Neuron (in vitro differentiated cells): ENCODE measurements around the gene ZGPAT.
"Not testable (repeated sequence)": the region's sequence is repeated elsewhere in the genome, so short reads cannot be mapped to it uniquely, and the experiment has no call there.

ENCODE experiments used
- H2AFZ ChIP-seq: one replicate; pipeline ENCODE4 v1.6.1; 2013; ENCODE audit warnings: low read depth, mild to moderate bottlenecking, inconsistent platforms, low read length, moderate library complexity
- H3K27me3 ChIP-seq: one replicate; pipeline ENCODE4 v1.6.1; 2013; ENCODE audit warnings: low read length; ENCODE audit not compliant: insufficient read depth
- H3K36me3 ChIP-seq: one replicate; pipeline ENCODE4 v1.6.1; 2013; ENCODE audit warnings: low read length; ENCODE audit not compliant: insufficient read depth
- H3K4me1 ChIP-seq: one replicate; pipeline ENCODE4 v1.6.1; 2013; ENCODE audit warnings: low read length; ENCODE audit not compliant: insufficient read depth
- H3K4me3 ChIP-seq: 2 replicates; pipeline ENCODE4 v1.5.1; 2013; ENCODE audit warnings: mild to moderate bottlenecking, low read length, moderate library complexity
- H3K9me3 ChIP-seq: one replicate; pipeline ENCODE4 v1.6.1; 2013; ENCODE audit warnings: low read length

Gene ZGPAT

DNA sequence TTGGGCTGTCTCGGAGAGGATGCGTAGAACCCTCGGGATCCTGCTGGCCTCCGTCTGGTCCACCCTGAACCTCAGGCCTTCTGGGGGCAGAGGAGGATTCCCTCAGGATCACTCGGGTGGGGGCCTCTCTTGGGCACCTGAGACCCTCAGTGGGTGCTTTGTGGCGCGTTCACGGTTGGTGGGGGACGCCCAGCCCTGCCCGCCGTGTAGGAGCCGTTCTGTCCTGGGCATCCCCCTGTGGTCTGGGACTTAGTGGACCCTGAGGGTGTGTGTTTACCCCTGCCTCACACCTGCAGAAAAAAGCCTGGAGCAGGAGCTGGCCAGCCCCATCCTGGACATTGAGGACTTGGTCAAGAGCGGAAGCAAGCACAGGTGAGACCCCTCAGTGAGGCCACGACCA lies 42.1 kb upstream of the ZGPAT start:
- H3K27me3 ChIP-seq: no peaks in the 10 kb centered on the region
- no peak overlapping the region for H2AFZ ChIP-seq
- H3K4me3 ChIP-seq: no peak overlapping the region
- peaks cover 48% of the 10 kb centered on the region for H3K36me3 ChIP-seq
- H3K4me1 ChIP-seq: no peaks in the 10 kb centered on the region
- H3K9me3 ChIP-seq: no peaks in the 10 kb centered on the region

GRCh38 chr20:63667858-63668257 lies 40.0 kb upstream of the ZGPAT start:
- H3K27me3 ChIP-seq: no peaks in the 10 kb centered on the region
- H2AFZ ChIP-seq: no peak overlapping the region
- no peaks in the 10 kb centered on the region for H3K9me3 ChIP-seq
- peaks cover 44% of the 10 kb centered on the region for H3K36me3 ChIP-seq
- H3K4me1 ChIP-seq: no peaks in the 10 kb centered on the region
- H3K4me3 ChIP-seq: no peak overlapping the region

DNA sequence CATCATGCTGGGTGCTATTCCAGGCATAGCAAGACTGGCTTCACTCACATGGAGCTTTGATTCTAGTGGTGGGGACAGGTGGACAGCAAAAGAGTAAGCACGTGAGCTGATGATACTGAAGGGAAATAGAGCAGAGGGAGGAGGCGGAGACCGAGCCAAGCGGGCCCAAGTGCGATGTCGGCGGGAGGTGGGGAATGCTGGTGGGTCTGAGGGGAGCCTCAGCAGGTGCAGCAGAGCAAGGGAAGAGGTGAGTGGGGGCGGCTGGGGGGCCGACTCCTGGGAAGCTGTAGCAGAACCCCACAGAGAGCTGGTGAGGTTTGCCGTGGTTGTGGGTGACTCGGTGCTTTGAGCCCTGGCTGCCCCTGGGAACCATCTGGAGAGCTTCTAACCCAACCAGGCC lies 39.5 kb upstream of the ZGPAT start:
- H2AFZ ChIP-seq: no peak overlapping the region
- H3K36me3 ChIP-seq: peaks cover 40% of the 10 kb centered on the region
- H3K9me3 ChIP-seq: no peaks in the 10 kb centered on the region
- H3K27me3 ChIP-seq: no peaks in the 10 kb centered on the region
- H3K4me3 ChIP-seq: no peak overlapping the region
- no peaks in the 10 kb centered on the region for H3K4me1 ChIP-seq

DNA sequence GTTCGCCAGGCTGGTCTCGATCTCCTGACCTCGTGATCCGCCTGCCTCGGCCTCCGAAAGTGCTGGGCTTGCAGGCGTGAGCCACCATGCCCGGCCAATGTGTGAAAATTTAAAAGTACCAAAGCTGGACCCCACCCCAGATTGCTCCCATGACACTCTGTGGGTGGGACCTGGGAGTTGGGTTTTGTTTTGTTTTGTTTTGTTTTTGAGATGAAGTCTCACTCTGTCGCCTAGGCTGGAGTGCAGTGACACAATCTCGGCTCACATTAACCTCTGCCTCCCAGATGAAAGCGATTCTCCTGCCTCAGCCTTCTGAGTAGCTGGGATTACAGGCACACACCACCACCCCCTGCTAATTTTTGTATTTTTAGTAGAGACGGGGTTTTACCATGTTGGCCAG lies 36.1 kb upstream of the ZGPAT start:
- not testable (repeated sequence) for H3K4me3 ChIP-seq, H3K27me3 ChIP-seq, H3K9me3 ChIP-seq, H2AFZ ChIP-seq, H3K4me1 ChIP-seq
- peaks cover 58% of the 10 kb centered on the region for H3K36me3 ChIP-seq

DNA sequence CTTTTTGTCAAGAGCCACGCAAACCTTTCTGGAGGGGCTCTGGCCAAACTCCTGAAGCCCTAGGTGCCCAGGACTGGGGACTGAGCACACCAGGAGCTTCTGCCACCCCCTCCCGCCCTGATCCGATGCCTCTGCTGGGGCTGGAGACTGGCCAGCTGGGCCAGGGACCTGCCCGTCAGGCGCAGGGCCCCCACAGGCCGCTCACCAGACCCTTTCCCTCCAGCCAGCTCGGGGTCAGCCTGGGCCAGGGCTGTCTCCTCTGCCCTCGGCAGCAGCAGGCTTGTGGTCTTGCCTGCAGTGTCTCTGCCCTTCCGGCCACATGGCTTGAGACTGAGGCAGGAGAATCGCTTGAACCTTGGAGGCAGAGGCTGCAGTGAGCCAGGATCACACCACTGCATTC lies 35.2 kb upstream of the ZGPAT start:
- no peak overlapping the region for H2AFZ ChIP-seq
- no peaks in the 10 kb centered on the region for H3K9me3 ChIP-seq
- H3K4me1 ChIP-seq: no peaks in the 10 kb centered on the region
- H3K27me3 ChIP-seq: no peaks in the 10 kb centered on the region
- peaks cover 51% of the 10 kb centered on the region for H3K36me3 ChIP-seq
- no peak overlapping the region for H3K4me3 ChIP-seq

DNA sequence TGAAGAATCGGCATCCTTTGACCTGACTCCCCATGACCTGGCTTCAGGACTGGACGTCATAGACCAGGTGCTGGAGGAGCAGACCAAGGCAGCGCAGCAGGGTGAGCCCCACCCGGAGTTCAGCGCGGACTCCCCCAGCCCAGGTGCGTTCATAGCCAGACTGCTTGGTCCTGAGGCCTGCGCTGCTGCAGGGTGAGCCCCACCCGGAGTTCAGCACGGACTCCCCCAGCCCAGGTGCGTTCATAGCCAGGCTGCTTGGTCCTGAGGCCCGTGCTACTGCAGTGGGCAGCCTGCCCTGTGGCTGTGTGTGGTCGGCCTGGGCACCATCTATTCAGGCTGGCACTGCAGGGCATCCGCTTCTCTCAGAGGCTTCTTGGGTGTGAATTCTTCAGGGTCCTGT lies 33.9 kb upstream of the ZGPAT start:
- no peaks in the 10 kb centered on the region for H3K27me3 ChIP-seq
- no peaks in the 10 kb centered on the region for H3K4me1 ChIP-seq
- H2AFZ ChIP-seq: no peak overlapping the region
- no peaks in the 10 kb centered on the region for H3K9me3 ChIP-seq
- peaks cover 52% of the 10 kb centered on the region for H3K36me3 ChIP-seq
- H3K4me3 ChIP-seq: no peak overlapping the region

GRCh38 chr20:63675681-63676368 lies 32.0 kb upstream of the ZGPAT start:
- no peaks in the 10 kb centered on the region for H3K27me3 ChIP-seq
- H3K9me3 ChIP-seq: no peaks in the 10 kb centered on the region
- no peaks in the 10 kb centered on the region for H3K4me1 ChIP-seq
- peaks cover 55% of the 10 kb centered on the region for H3K36me3 ChIP-seq
- H3K4me3 ChIP-seq: no peak overlapping the region
- H2AFZ ChIP-seq: no peak overlapping the region

- Histone ChIP-seq H3K4me1 (no peaks in the 10 kb centered on the region), H3K9me3 (no peaks in the 10 kb centered on the region), H3K4me3 (no peak overlapping the region), H2AFZ (no peak overlapping the region), H3K27me3 (no peaks in the 10 kb centered on the region), H3K36me3 (peaks cover 53% of the 10 kb centered on the region)
Measured at GRCh38 chr20:63678071-63678470, 29.8 kb upstream of the ZGPAT start.

DNA sequence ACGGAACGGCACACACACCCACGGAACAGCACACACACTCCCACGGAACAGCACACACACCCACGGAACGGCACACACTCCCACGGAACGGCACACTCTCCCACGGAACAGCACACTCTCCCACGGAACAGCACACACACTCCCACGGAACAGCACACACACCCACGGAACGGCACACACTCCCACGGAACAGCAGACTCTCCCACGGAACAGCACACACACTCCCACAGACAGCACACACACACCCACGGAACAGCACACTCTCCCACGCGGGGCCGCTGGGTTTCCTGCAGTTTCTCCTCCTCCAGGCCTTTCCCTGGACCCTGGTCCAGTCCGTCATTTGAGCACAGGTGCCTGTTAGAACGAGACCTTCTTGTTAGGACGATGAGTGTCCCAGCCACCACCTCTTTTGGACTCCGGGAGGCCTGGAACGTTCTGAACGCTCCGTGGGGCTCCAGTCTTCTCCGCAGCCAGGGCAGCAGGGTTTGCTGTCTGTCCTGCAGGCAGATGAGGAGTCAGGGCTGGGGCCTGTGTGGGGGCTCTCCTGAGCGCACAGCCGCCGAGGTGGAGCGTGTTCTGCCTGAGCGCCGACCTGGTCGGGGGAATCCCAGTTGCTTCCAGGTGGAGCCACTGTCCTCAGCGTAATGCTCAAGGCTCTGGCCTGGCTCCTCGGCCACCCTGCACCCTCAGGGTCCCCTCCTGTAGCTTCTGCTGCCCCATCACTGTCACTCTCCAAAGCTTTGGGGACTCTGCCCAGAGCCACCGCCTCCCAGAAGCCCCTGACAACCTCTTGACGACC lies 29.0 kb upstream of the ZGPAT start:
- H3K4me1 ChIP-seq: no peaks in the 10 kb centered on the region
- no peaks in the 10 kb centered on the region for H3K27me3 ChIP-seq
- H3K9me3 ChIP-seq: no peaks in the 10 kb centered on the region
- no peak overlapping the region for H2AFZ ChIP-seq
- no peak overlapping the region for H3K4me3 ChIP-seq
- peaks cover 50% of the 10 kb centered on the region for H3K36me3 ChIP-seq

DNA sequence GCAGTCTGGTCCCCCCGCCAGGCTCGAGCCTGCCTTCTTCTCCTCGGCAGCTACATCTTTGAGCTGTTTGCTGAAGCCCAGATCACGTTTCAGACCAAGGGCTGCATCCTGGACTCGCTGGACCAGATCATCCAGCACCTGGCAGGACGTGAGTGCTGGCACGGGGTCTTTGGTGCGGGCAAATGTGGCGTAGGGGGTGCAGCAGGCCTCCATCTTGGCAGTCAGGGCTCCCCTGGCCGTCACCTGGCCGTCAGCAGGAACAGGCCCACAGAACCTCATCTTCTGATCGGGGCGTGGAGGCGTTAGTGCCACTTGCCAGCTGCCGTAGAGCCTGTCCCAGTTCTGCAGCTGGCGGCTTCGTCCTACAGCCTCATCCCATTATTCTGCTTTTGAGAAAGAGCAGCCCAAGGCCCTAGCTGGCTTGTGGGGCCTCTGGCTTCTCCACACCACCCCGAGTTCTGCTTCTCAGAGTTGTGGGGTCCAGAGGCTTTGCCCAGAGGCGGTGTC lies 28.0 kb upstream of the ZGPAT start:
- H3K27me3 ChIP-seq: no peaks in the 10 kb centered on the region
- no peak overlapping the region for H3K4me3 ChIP-seq
- peaks cover 42% of the 10 kb centered on the region for H3K36me3 ChIP-seq
- H3K9me3 ChIP-seq: no peaks in the 10 kb centered on the region
- no peak overlapping the region for H2AFZ ChIP-seq
- H3K4me1 ChIP-seq: no peaks in the 10 kb centered on the region

DNA sequence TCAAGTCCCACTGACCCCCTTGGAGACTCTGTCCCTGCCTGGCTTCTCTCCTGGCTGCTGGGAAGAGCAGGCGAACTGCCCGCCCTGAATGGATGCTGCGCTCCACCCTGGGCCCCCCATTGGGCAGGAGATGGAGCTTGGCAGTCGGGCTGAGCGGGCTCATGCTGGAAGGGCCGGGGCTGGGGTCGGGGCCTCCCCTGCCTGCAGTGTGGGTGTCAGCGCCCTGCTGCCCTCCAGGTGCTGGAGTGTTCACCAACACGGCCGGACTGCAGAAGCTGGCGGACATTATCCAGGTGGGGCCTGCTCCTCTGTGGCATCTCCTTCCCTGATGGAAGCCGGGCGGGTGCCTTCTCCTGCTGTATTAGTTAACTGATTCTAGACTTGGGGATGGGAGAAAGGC lies 27.4 kb upstream of the ZGPAT start:
- Histone ChIP-seq H3K27me3 (no peaks in the 10 kb centered on the region), H3K9me3 (no peaks in the 10 kb centered on the region), H3K4me3 (no peak overlapping the region), H3K4me1 (no peaks in the 10 kb centered on the region), H2AFZ (no peak overlapping the region), H3K36me3 (peaks cover 38% of the 10 kb centered on the region)

DNA sequence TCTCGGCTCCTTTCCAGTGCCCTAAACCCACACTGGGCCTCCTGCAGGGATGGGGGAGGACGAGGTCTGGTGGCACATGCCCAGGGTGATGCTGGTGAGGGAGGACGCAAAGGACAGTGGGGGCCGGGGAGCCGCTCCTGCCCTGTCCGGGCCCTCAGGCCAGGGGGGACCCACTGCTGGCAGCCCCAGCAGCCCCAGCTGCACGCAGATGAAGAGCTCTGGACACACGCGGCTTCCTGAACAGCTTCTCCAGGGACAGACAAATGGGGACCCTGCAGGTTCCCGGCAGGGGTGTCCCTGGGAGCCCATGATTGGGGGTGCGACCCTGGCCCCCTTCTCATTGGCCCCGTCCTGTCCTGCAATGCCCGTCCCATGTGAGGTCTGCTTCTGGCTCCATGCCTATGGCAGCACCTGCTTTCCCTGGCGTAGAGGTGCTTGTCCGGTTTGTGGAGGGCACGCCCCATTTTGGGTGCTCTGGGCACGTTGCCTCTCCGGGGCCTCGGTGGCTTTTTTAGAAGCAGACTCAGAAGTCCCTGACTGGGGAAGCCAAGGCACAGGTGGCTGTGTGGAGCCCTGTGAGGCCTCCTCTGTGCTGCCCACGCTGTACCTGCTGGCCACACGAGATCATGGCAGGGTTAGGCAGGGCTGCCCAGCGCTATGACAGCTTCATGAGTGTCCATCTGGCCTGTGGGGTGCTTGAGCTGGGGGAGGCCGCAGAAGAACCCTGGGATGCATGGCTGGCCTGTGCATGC lies 26.8 kb upstream of the ZGPAT start:
- Histone ChIP-seq H3K4me1 (peaks cover 2% of the 10 kb centered on the region), H3K4me3 (no peak overlapping the region)

DNA sequence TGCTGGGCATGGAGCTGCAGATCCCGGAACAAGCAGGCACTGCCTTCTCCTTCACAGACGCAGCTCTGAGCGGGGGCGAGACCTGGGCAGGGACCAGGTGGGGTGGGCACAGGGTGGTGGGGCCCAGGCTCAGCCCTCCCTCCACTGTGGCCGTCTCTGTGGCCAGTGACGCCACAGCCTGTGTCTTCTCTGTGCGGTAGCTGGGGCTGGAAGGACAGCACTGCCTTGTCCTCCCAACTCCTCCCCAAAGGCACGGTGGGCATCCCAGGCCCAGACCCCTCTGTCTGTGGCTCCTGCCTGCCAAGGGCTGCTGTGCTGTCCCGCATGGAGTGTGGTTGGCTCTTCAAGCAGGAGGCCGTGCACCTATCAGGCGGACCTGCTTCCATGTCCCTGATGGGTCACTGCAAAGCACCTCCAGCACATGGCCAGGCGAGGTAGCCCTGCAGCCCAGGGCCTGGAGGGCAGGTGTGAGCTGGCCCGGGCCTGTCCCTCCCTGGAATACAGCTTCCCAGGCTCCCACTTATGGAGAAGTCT lies 26.2 kb upstream of the ZGPAT start:
- H2AFZ ChIP-seq: no peak overlapping the region
- H3K9me3 ChIP-seq: no peaks in the 10 kb centered on the region
- H3K36me3 ChIP-seq: peaks cover 28% of the 10 kb centered on the region
- H3K4me1 ChIP-seq: peaks cover 8% of the 10 kb centered on the region
- H3K4me3 ChIP-seq: no peak overlapping the region
- H3K27me3 ChIP-seq: no peaks in the 10 kb centered on the region

More for the DNA sequence above, 26.8 kb upstream of the ZGPAT start:
- Histone ChIP-seq H3K27me3 (no peaks in the 10 kb centered on the region), H3K9me3 (no peaks in the 10 kb centered on the region), H3K36me3 (peaks cover 32% of the 10 kb centered on the region), H2AFZ (no peak overlapping the region)
